Memory B cell (primary cell): ENCODE measurements around the gene CITED2.
"Not testable (repeated sequence)": the region's sequence is repeated elsewhere in the genome, so short reads cannot be mapped to it uniquely, and the experiment has no call there.

Experiments
- ATAC-seq: fragments of 150-1000 bp; cut with Tn5 transposase; 2 replicates; pipeline ENCODE4 v1.10.0; 2021; ENCODE audit warnings: low read depth, mild to moderate bottlenecking, moderate library complexity
- DNase-seq, 2 donors: peaks; one replicate each; pipeline ENCODE4 v3.0.0; 2022; ENCODE audit warnings: low spot score in 2 of 2
- H3K27ac Mint-ChIP-seq: one replicate; pipeline ENCODE4 v1.8.0; 2022; ENCODE audit warnings: mild to moderate bottlenecking, moderate library complexity, mixed read lengths
- H3K27me3 Mint-ChIP-seq: one replicate; pipeline ENCODE4 v1.8.0; 2022; ENCODE audit warnings: mixed read lengths
- H3K36me3 Mint-ChIP-seq: one replicate; pipeline ENCODE4 v1.8.0; 2022; ENCODE audit warnings: mild to moderate bottlenecking, mixed read lengths
- H3K4me1 Mint-ChIP-seq: one replicate; pipeline ENCODE4 v1.8.0; 2022; ENCODE audit warnings: mixed read lengths
- H3K4me3 Mint-ChIP-seq: one replicate; pipeline ENCODE4 v1.8.0; 2022; ENCODE audit warnings: mild to moderate bottlenecking, moderate library complexity, mixed read lengths
- H3K9me3 Mint-ChIP-seq: one replicate; pipeline ENCODE4 v1.8.0; 2022; ENCODE audit warnings: mixed read lengths

The CITED2 gene

DNA sequence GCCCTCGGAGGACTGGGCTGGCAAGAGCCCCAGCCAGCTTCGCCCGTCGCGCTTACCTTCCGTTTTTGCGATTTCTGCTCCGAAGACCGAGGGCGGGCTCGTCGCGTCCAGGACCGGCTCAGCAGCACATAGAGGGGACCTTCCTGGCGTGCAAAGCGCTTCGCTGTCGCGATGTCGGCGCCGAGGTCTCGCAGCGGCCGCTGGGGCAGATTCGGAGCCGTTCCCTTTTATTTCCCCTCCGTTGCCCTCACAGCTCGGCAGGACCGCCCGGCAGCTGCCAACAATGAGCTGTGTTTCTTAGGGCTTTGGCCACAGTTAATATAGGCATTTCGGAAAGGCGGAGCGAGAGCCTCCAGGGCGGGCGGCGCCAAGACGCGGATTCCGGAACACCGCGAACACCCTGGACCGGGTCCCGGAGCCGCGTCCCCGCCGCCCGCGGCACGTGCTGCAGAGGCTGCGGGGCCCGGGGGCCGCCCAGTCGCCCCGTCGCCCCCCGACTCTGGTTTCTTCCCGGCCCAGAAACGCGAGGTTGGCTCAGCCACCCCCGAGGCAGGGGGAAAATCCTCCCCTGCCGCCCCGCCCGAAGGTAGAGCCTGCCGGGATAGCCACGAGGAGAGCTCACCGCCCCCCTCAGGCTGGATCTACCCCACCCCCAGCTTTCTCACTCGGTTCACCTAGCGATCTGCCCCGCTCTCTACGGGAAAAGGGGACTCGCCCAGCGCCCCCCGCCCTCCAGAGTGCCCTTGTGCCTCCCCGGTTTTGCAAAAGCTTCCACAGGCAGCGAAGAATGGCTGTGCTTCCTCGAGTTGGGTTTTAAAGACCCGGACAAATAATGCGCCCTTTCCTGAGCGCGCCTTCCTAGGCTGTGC is at the start of gene CITED2:
Gene CITED2 (minus strand): TSS at position 292 of the 869 bp plus-strand sequence. CDS start 704 bp downstream, outside the sequence.
- peaks cover 7% of the 10 kb centered on the region for H3K4me1 Mint-ChIP-seq
- DNase-seq (peak; percentile 95 to 99), ATAC-seq (peak; percentile 70)
- peak within 1 kb of the TSS; percentile 100 for H3K4me3 Mint-ChIP-seq
- peak within 1 kb of the TSS; percentile 93 for H3K27ac Mint-ChIP-seq
- no peaks in the 10 kb centered on the region for H3K27me3 Mint-ChIP-seq
- no peaks in the 10 kb centered on the region for H3K9me3 Mint-ChIP-seq
- H3K36me3 Mint-ChIP-seq, result peaks cover 2% of the 10 kb centered on the region

DNA sequence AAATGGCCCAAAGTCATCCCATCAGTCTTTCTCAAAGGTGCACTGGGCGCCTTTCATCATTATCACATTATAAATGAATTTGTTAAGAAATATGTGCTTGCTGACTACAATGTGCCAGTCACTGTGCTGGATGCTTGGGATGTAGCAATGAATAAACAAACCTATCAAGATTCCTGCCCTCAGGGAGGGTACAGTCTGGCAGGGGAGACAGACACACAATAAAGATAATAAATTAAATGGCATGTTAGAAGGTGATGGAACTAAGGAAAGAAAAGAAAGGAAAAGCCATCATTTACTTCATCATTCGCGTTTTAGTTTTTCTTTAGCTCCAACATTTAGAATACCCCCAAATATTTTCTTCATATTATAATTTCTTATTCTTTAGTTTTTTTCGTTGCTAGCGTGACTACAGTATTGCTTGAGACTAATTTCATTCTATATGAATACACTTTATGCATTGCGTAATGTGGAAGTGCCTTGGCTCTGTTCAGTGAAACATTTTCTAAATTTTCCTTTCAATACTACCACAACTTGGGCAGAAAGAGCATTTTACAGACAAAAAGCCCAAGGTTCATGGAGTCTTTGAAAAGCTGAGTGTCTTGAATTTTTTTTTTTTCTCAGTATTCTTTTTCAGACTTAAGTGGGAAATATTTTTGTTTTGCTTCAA is 48.7 kb upstream of the CITED2 start:
- no peak overlapping the region for H3K27ac Mint-ChIP-seq
- no peaks in the 10 kb centered on the region for H3K9me3 Mint-ChIP-seq

DNA sequence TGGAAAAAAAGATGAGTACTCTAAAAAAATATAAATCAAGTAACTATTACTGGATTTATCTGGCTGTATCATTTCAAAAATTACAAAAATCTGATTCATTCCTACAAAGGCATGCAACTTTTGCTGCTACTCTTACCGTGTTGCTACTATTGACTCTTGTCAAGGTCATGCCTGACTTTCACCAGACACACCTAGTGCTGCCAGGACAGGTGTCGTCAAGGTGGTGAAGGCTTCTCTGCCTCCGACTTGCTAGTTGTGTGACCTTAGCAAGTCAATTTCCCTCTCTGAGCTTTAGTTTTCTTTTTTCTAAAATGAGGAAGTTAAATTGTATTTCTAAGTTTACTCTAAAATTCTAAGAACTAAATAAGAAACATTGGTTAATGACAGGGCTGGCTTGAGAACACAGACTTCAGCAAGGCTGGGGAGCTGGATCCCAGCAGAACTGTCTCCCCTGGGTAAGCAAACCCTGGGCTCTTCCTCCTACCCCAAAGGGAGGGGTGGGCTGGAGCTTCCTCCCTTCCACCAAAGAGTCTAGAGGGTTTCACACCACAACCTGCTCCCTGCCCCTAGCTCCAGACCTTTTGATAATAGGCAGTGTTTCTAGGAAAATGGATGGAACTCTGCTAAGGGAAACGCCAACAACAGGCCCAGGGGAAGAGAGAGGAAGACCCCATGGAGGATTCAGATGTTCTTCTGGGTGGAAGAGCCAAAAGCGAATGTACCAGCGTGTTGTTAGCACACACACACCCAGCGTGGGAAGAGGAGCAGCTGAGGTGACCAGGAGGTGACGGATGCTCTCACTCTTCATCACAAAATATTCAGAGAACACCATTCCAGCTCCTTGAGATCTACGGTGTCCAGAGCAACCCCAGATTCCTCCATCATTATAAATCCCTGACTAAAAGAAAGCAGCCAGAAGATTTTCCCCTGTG is 47.9 kb upstream of the CITED2 start:
- no peak overlapping the region for H3K27ac Mint-ChIP-seq
- peaks cover 1% of the 10 kb centered on the region for H3K36me3 Mint-ChIP-seq
- no peak overlapping the region for H3K4me3 Mint-ChIP-seq
- no peaks in the 10 kb centered on the region for H3K27me3 Mint-ChIP-seq
- ATAC-seq (no peak), DNase-seq (no peak)
- no peaks in the 10 kb centered on the region for H3K9me3 Mint-ChIP-seq
- no peaks in the 10 kb centered on the region for H3K4me1 Mint-ChIP-seq

More for the DNA sequence above, 48.7 kb upstream of the CITED2 start:
- peaks cover 1% of the 10 kb centered on the region for H3K36me3 Mint-ChIP-seq
- no peak for ATAC-seq
- no peaks in the 10 kb centered on the region for H3K4me1 Mint-ChIP-seq
- DNase-seq, result no peak
- H3K4me3 Mint-ChIP-seq, result no peak overlapping the region
- H3K27me3 Mint-ChIP-seq, result no peaks in the 10 kb centered on the region

DNA sequence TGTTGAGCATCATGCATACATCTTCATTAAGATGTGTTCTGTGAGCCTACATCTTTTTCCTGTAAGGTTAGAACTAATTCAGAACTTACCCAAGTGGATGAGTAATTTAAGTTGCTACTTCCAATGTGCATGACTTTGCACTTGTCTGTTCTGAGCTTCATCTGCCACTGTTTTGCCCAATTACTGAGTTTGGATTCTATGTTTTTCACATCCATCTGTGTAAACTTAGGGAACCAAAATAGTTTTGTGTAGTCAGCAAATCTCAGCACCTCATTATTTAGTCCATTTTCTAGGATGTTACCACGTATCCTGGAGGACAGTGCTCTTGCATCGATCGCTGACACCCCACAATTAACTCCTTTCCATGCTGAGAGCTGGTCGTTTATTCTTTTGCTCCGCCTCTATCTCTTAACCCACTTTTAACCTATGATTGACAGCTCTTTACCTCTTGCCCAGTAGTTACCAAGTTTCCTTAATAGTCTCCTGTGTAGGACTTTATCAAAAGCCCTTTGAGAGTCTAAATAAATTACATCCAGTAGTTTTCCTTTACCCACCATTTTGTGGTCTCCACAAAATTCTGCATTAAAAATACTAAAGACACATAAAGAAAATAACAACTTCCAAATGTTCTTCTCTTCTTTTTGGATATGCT is 44.2 kb upstream of the CITED2 start:
- H3K27ac Mint-ChIP-seq, result no peak overlapping the region
- DNase-seq (no peak), ATAC-seq (no peak)
- no peaks in the 10 kb centered on the region for H3K27me3 Mint-ChIP-seq
- H3K9me3 Mint-ChIP-seq, result no peaks in the 10 kb centered on the region
- peaks cover 4% of the 10 kb centered on the region for H3K4me1 Mint-ChIP-seq
- no peak overlapping the region for H3K4me3 Mint-ChIP-seq
- H3K36me3 Mint-ChIP-seq, result peaks cover 3% of the 10 kb centered on the region

- Mint-ChIP-seq H3K36me3 (peaks cover 2% of the 10 kb centered on the region), H3K27ac (no peak overlapping the region), H3K9me3 (no peaks in the 10 kb centered on the region), H3K4me1 (peaks cover 4% of the 10 kb centered on the region), H3K4me3 (no peak overlapping the region), H3K27me3 (no peaks in the 10 kb centered on the region)
- DNase-seq (no peak), ATAC-seq (no peak)
Observed at GRCh38 chr6:139416146-139416545, 41.7 kb upstream of the CITED2 start.

GRCh38 chr6:139415365-139415764 is 40.9 kb upstream of the CITED2 start:
- peaks cover 2% of the 10 kb centered on the region for H3K36me3 Mint-ChIP-seq
- no peak overlapping the region for H3K4me3 Mint-ChIP-seq
- ATAC-seq, result no peak
- no peaks in the 10 kb centered on the region for H3K27me3 Mint-ChIP-seq
- H3K9me3 Mint-ChIP-seq, result no peaks in the 10 kb centered on the region
- H3K27ac Mint-ChIP-seq, result no peak overlapping the region
- peaks cover 4% of the 10 kb centered on the region for H3K4me1 Mint-ChIP-seq
- DNase-seq, result no peak

DNA sequence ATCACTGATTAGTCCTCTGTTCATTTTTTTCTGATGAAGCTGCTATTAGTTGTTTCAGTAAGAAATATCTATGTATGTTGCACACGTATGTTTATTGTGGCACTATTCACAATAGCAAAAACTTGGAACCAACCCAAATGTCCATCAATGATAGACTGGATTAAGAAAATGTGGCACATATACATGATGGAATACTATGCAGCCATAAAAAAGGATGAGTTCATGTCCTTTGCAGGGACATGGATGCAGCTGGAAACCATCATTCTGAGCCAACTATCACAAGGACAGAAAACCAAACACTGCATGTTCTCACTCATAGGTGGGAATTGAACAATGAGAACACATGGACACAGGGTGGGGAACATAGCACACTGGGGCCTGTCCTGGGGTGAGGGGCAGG is 37.7 kb upstream of the CITED2 start:
- H3K4me3 Mint-ChIP-seq, H3K27ac Mint-ChIP-seq, H3K27me3 Mint-ChIP-seq, H3K4me1 Mint-ChIP-seq, ATAC-seq, H3K36me3 Mint-ChIP-seq, DNase-seq, H3K9me3 Mint-ChIP-seq: not testable (repeated sequence)

GRCh38 chr6:139409026-139409425 is 34.6 kb upstream of the CITED2 start:
- ATAC-seq (no peak), DNase-seq (no peak)
- Mint-ChIP-seq H3K36me3 (peaks cover 3% of the 10 kb centered on the region), H3K9me3 (no peaks in the 10 kb centered on the region), H3K4me3 (no peak overlapping the region), H3K27me3 (no peaks in the 10 kb centered on the region), H3K27ac (no peak overlapping the region), H3K4me1 (no peaks in the 10 kb centered on the region)

DNA sequence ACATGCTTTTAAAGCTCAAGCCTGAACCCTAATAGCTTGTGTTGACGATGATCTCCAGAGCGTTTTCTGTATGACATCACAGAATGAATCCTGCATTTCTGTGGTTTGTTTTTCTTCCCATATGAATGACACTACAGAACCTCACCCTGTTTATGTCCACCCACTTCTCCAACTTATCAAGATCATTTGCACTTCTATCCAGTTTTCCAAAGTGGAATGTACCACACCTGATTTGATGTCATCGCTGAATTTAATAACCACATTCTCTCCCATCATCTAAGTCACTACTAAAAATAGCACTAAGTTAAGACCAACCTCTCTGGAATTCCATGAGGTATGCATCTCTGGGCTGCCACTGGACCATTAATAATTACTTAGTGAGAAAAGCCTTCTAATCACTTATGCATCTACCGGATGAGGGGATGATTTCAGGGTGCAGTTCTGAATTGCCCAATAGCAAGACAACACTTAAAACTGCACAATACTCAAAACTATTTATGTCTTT is 33.3 kb upstream of the CITED2 start:
- no peak for ATAC-seq
- no peaks in the 10 kb centered on the region for H3K4me1 Mint-ChIP-seq
- no peaks in the 10 kb centered on the region for H3K9me3 Mint-ChIP-seq
- H3K27me3 Mint-ChIP-seq, result no peaks in the 10 kb centered on the region
- DNase-seq, result no peak
- H3K27ac Mint-ChIP-seq, result no peak overlapping the region
- H3K4me3 Mint-ChIP-seq, result no peak overlapping the region
- peaks cover 3% of the 10 kb centered on the region for H3K36me3 Mint-ChIP-seq

DNA sequence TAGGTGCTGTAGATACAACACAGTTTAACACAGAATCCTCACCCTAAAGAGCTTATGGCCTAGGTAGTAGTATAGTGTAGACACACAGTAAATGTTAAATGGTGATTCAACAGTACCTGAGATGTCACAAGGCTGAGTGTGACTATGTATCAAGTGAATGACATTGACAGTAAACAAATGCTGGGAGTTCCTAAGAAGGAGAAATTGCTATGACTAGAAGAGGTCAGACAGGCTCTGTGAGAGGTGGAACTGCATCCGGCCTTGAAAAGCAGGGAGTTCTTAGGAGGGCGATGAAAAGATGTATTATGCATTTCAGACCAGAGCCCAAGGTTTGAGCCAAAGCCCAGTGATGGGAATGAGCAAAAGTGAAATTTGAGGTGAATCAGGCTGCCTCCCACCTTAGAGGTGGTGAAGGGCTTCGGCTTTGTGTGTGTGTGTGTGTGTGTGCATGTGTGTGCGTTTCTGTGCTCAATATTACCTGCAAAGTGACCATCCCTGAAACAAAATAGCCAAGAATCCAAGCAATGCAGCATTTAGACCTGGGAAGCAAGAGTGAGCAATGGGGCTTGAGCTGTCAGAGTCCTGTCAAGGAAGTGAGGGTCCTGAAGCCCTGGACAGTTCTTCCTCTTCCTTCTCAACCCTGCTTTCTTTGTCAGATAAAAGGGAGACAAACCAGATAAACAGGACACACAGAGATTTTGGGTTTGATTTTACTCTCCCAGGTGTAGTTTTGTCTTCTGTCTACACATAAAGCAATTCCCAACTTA is 32.3 kb upstream of the CITED2 start:
- no peak overlapping the region for H3K4me3 Mint-ChIP-seq
- DNase-seq, result no peak
- no peaks in the 10 kb centered on the region for H3K27me3 Mint-ChIP-seq
- H3K27ac Mint-ChIP-seq, result no peak overlapping the region
- H3K36me3 Mint-ChIP-seq, result peaks cover 3% of the 10 kb centered on the region
- H3K9me3 Mint-ChIP-seq, result no peaks in the 10 kb centered on the region
- no peak for ATAC-seq
- no peaks in the 10 kb centered on the region for H3K4me1 Mint-ChIP-seq

- Mint-ChIP-seq H3K36me3 (peaks cover 3% of the 10 kb centered on the region), H3K27me3 (no peaks in the 10 kb centered on the region), H3K9me3 (no peaks in the 10 kb centered on the region), H3K27ac (no peak overlapping the region), H3K4me3 (no peak overlapping the region), H3K4me1 (no peaks in the 10 kb centered on the region)
- ATAC-seq, result no peak
- no peak for DNase-seq
Observed at GRCh38 chr6:139402876-139403386, 28.5 kb upstream of the CITED2 start.

DNA sequence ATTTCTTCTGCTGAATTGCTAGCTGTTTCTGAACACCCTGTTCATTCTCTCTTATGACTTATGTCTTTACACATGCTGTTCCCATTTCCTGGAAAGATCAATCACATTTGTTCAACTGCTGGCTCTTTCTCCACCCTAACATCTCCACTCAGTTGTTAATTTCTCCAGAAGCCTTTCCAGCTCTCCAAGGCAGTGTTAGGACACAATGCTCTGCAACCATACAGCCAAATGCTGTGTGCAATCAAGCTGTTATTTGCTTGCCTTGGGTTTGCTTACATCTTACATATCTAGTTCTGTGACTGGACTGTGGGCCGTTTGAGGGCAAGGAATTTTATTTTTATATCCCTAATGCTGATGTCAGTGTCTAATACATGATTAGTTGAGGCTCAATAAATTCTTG is 24.2 kb upstream of the CITED2 start:
- H3K27me3 Mint-ChIP-seq, result no peaks in the 10 kb centered on the region
- no peak overlapping the region for H3K4me3 Mint-ChIP-seq
- no peak overlapping the region for H3K27ac Mint-ChIP-seq
- no peaks in the 10 kb centered on the region for H3K4me1 Mint-ChIP-seq
- no peaks in the 10 kb centered on the region for H3K9me3 Mint-ChIP-seq
- ATAC-seq (no peak), DNase-seq (no peak)
- peaks cover 4% of the 10 kb centered on the region for H3K36me3 Mint-ChIP-seq
